T-cell (primary cell): ENCODE measurements around the gene HSD11B2. TPM values are rescaled to one million over a fixed set of nuclear protein-coding genes. Genes with fewer than 3 reads are reported as not detected.

ENCODE experiments used
- ATAC-seq, 4 experiments: fragments of 200-7000 bp in 3 of 4; fragments of 150-1000 bp in 1 of 4; cut with Tn5 transposase; replicated peaks in 1 of 4; 1 replicate in 3 of 4; 2 replicates in 1 of 4; pipeline ENCODE4 v1.10.0; 2021; ENCODE audit warnings: moderate library complexity in 3 of 4, mild to moderate bottlenecking in 2 of 4, moderate number of reproducible peaks in 1 of 4
- CTCF ChIA-PET, 2 donors: fragments of 300-600 bp; sonication (Branson Sonifier 250); formaldehyde crosslinking; loops; one replicate each; lab custom pipeline; 2022; ENCODE audit warnings: antibody characterized with exemption in 2 of 2; lab: Charles Lee
- POLR2A ChIA-PET, 2 donors: fragments of 300-600 bp; sonication (Branson Sonifier 250); formaldehyde crosslinking; loops; one replicate each; lab custom pipeline; 2022; ENCODE audit warnings: antibody characterized with exemption in 2 of 2; lab: Charles Lee
- DNase-seq, 35 experiments: peaks; one replicate each; pipeline versions ENCODE4 v3.0.0 to v3.0.0-alpha.2; 2013 to 2023
- H3K27ac ChIP-seq: one replicate; pipeline ENCODE4 v1.5.1; 2013; ENCODE audit warnings: low read length
- H3K27me3 ChIP-seq, 2 experiments: replicated peaks in 1 of 2; 1 replicate in 1 of 2; 2 replicates in 1 of 2; pipeline versions ENCODE4 v1.6.1 to v1.7.0; 2013; ENCODE audit warnings: low read length in 1 of 2, mixed read lengths in 1 of 2; ENCODE audit not compliant: control insufficient read depth in 2 of 2, insufficient read depth in 2 of 2; ENCODE audit errors: extremely low read depth in 1 of 2
- H3K36me3 ChIP-seq, 2 donors: 1 replicate in 1 of 2; 2 replicates in 1 of 2; pipeline versions ENCODE4 v1.6.1 to v1.7.0; 2013; ENCODE audit warnings: low read length in 1 of 2; ENCODE audit not compliant: control insufficient read depth in 2 of 2, insufficient read depth in 1 of 2; ENCODE audit errors: extremely low read depth in 1 of 2
- H3K4me1 ChIP-seq, 2 experiments: 1 replicate in 1 of 2; 2 replicates in 1 of 2; pipeline versions ENCODE4 v1.6.1 to v1.7.0; 2013; ENCODE audit warnings: low read length in 2 of 2, mixed read lengths in 1 of 2; ENCODE audit not compliant: insufficient read depth in 2 of 2, control insufficient read depth in 1 of 2; ENCODE audit errors: extremely low read depth in 1 of 2
- H3K4me3 ChIP-seq, 2 donors: 1 replicate in 1 of 2; 2 replicates in 1 of 2; pipeline versions ENCODE4 v1.5.1 to v1.7.0; 2013; ENCODE audit warnings: mild to moderate bottlenecking in 2 of 2, low read length in 1 of 2, moderate library complexity in 1 of 2; ENCODE audit not compliant: control insufficient read depth in 1 of 2; ENCODE audit errors: extremely low read depth in 1 of 2
- H3K9me3 ChIP-seq: 2 replicates; pipeline ENCODE4 v1.7.0; 2013
- H3K27ac Mint-ChIP-seq, 2 donors: one replicate each; pipeline ENCODE4 v1.8.0; 2020 to 2021; ENCODE audit warnings: mild to moderate bottlenecking in 2 of 2, mixed read lengths in 2 of 2
- H3K27me3 Mint-ChIP-seq, 2 donors: one replicate each; pipeline ENCODE4 v1.8.0; 2021 to 2022; ENCODE audit warnings: mixed read lengths in 2 of 2
- H3K36me3 Mint-ChIP-seq: one replicate; pipeline ENCODE4 v1.8.0; 2021; ENCODE audit warnings: mixed read lengths
- H3K4me1 Mint-ChIP-seq, 3 donors: one replicate each; pipeline ENCODE4 v1.8.0; 2020 to 2022; ENCODE audit warnings: mixed read lengths in 3 of 3, mild to moderate bottlenecking in 1 of 3
- H3K4me3 Mint-ChIP-seq, 3 donors: one replicate each; pipeline ENCODE4 v1.8.0; 2020 to 2022; ENCODE audit warnings: mild to moderate bottlenecking in 3 of 3, mixed read lengths in 3 of 3, moderate library complexity in 3 of 3
- H3K9me3 Mint-ChIP-seq, 3 donors: one replicate each; pipeline ENCODE4 v1.8.0; 2020 to 2022; ENCODE audit warnings: mixed read lengths in 3 of 3
- WGBS: methylation state at CpG from one replicate; pipeline ENCODE4 v1.1.5; 2013; ENCODE audit warnings: missing lambda C conversion rate; ENCODE audit not compliant: insufficient coverage; 5-methylcytosine and 5-hydroxymethylcytosine counted together
- total RNA-seq, 35 experiments: library from RNA in 6 of 35; stranded (reverse) in 6 of 35; fragments of 120-200 nt in 1 of 35; gene quantifications; one replicate each; pipeline versions ENCODE4 v1.2.1 to v1.2.4 and lab custom pipeline; 2013 to 2026

HSD11B2 gene
- total RNA-seq, 5 donors from 2014 or later (not counting 1 experiment from before 2014, with no cell fraction given): 0.20 to 0.32 (median 0.29) TPM; not detected in 2

GRCh38 chr16:67461600-67462278 is 30.8 kb downstream of the HSD11B2 start:
- H3K27ac Mint-ChIP-seq: no peak overlapping the region
- H3K36me3 ChIP-seq: peaks cover 3 to 30% of the 10 kb centered on the region in 2 donors
- no peaks in the 10 kb centered on the region for H3K9me3 ChIP-seq
- 81% methylated on average over 8 of the region's 8 CpGs for WGBS
- no peak for DNase-seq
- H3K27me3 ChIP-seq: no peaks in the 10 kb centered on the region
- POLR2A ChIA-PET: no interaction called here
- H3K9me3 Mint-ChIP-seq: no peaks in the 10 kb centered on the region
- H3K4me1 Mint-ChIP-seq: peaks cover 25 to 48% (median 45%) of the 10 kb centered on the region in 3 donors
- H3K36me3 Mint-ChIP-seq: peaks cover 12% of the 10 kb centered on the region
- H3K4me3 Mint-ChIP-seq: no peak overlapping the region
- peaks cover 0 to 57% of the 10 kb centered on the region in 2 experiments for H3K4me1 ChIP-seq
- no peak for ATAC-seq
- CTCF ChIA-PET: no interaction called here
- H3K27me3 Mint-ChIP-seq: no peaks in the 10 kb centered on the region
- H3K27ac ChIP-seq: no peak overlapping the region
- H3K4me3 ChIP-seq: no peak overlapping the region

- Histone ChIP-seq H3K9me3 (no peaks in the 10 kb centered on the region), H3K4me3 (no peak overlapping the region), H3K4me1 (peaks cover 0 to 54% of the 10 kb centered on the region in 2 experiments), H3K27me3 (no peaks in the 10 kb centered on the region), H3K27ac (no peak overlapping the region), H3K36me3 (peaks cover 3 to 30% of the 10 kb centered on the region in 2 donors)
- Mint-ChIP-seq H3K27me3 (no peaks in the 10 kb centered on the region), H3K4me1 (peaks cover 25 to 48% (median 43%) of the 10 kb centered on the region in 3 donors), H3K36me3 (peaks cover 12% of the 10 kb centered on the region), H3K9me3 (no peaks in the 10 kb centered on the region), H3K4me3 (no peak overlapping the region), H3K27ac (no peak overlapping the region)
- WGBS: 100% methylated on average over 3 of the region's 5 CpGs
- CTCF ChIA-PET: interaction anchor here (0.5 to 0.7 kb wide), 3 partner anchors 14 to 1662 kb away, joined by 3 to 7 read pairs (median 3); no protein-coding TSS in a partner anchor
- POLR2A ChIA-PET: interaction anchor here in 1 of 2 donors (0.5 to 0.6 kb wide), 2 partner anchors 12 to 582 kb away, joined by 3 to 4 read pairs; no protein-coding TSS in a partner anchor
- no peak for ATAC-seq
- no peak for DNase-seq
Observed at GRCh38 chr16:67462279-67462655, 31.3 kb downstream of the HSD11B2 start.

- Histone ChIP-seq H3K36me3 (peaks cover 3 to 30% of the 10 kb centered on the region in 2 donors), H3K9me3 (no peaks in the 10 kb centered on the region), H3K27ac (no peak overlapping the region), H3K27me3 (no peaks in the 10 kb centered on the region), H3K4me3 (no peak overlapping the region), H3K4me1 (peaks cover 0 to 50% of the 10 kb centered on the region in 2 experiments)
- no peak for DNase-seq
- Mint-ChIP-seq H3K4me3 (no peak overlapping the region), H3K36me3 (peaks cover 12% of the 10 kb centered on the region), H3K27ac (no peak overlapping the region), H3K4me1 (peaks cover 30 to 54% (median 48%) of the 10 kb centered on the region in 3 donors), H3K27me3 (no peaks in the 10 kb centered on the region), H3K9me3 (no peaks in the 10 kb centered on the region)
- CTCF ChIA-PET: interaction anchor here in 1 of 2 donors (0.6 kb wide), 1 partner anchor 183 kb away, joined by 5 read pairs; no protein-coding TSS in a partner anchor
- ATAC-seq: no peak
- POLR2A ChIA-PET: no interaction called here
- 100% methylated on average over 2 of the region's 5 CpGs for WGBS
Observed at GRCh38 chr16:67463059-67463458, 32.1 kb downstream of the HSD11B2 start.

- H3K4me3 Mint-ChIP-seq: no peak overlapping the region
- H3K27ac Mint-ChIP-seq: no peak overlapping the region
- ChIA-PET CTCF (interaction anchor here in 1 of 2 donors (0.8 kb wide), 1 partner anchor 12 kb away, joined by 5 read pairs; no protein-coding TSS in a partner anchor), POLR2A (no interaction called here)
- no peaks in the 10 kb centered on the region for H3K9me3 Mint-ChIP-seq
- Histone ChIP-seq H3K4me3 (no peak overlapping the region), H3K4me1 (peaks cover 0 to 50% of the 10 kb centered on the region in 2 experiments), H3K36me3 (peaks cover 3 to 30% of the 10 kb centered on the region in 2 donors), H3K27ac (no peak overlapping the region), H3K27me3 (no peaks in the 10 kb centered on the region), H3K9me3 (no peaks in the 10 kb centered on the region)
- H3K36me3 Mint-ChIP-seq: peaks cover 9% of the 10 kb centered on the region
- DNase-seq: no peak
- no peak for ATAC-seq
- 95% methylated on average over 4 of the region's 4 CpGs for WGBS
- no peaks in the 10 kb centered on the region for H3K27me3 Mint-ChIP-seq
- peaks cover 33 to 57% (median 52%) of the 10 kb centered on the region in 3 donors for H3K4me1 Mint-ChIP-seq
Observed at GRCh38 chr16:67463691-67464090, 32.8 kb downstream of the HSD11B2 start.

- no peaks in the 10 kb centered on the region for H3K9me3 Mint-ChIP-seq
- peaks cover 32 to 54% (median 50%) of the 10 kb centered on the region in 3 donors for H3K4me1 Mint-ChIP-seq
- no peak overlapping the region for H3K27ac Mint-ChIP-seq
- POLR2A ChIA-PET: no interaction called here
- 84% methylated on average over 2 of the region's 2 CpGs for WGBS
- H3K4me3 ChIP-seq: no peak overlapping the region
- peaks cover 7% of the 10 kb centered on the region for H3K36me3 Mint-ChIP-seq
- CTCF ChIA-PET: no interaction called here
- no peaks in the 10 kb centered on the region for H3K9me3 ChIP-seq
- DNase-seq (no peak), ATAC-seq (no peak)
- H3K27me3 Mint-ChIP-seq: no peaks in the 10 kb centered on the region
- H3K27me3 ChIP-seq: no peaks in the 10 kb centered on the region
- H3K4me3 Mint-ChIP-seq: no peak overlapping the region
- H3K27ac ChIP-seq: no peak overlapping the region
- H3K36me3 ChIP-seq: peaks cover 3 to 22% of the 10 kb centered on the region in 2 donors
- peaks cover 0 to 42% of the 10 kb centered on the region in 2 experiments for H3K4me1 ChIP-seq
Observed at GRCh38 chr16:67464565-67464964, 33.6 kb downstream of the HSD11B2 start.

GRCh38 chr16:67466581-67466980 is 35.7 kb downstream of the HSD11B2 start:
- POLR2A ChIA-PET: no interaction called here
- ATAC-seq (no peak), DNase-seq (no peak)
- H3K4me3 ChIP-seq: no peak overlapping the region
- no peak overlapping the region for H3K27ac ChIP-seq
- no peaks in the 10 kb centered on the region for H3K9me3 Mint-ChIP-seq
- no peaks in the 10 kb centered on the region for H3K9me3 ChIP-seq
- no peaks in the 10 kb centered on the region for H3K27me3 Mint-ChIP-seq
- no peak overlapping the region for H3K27ac Mint-ChIP-seq
- peaks cover 36 to 57% (median 50%) of the 10 kb centered on the region in 3 donors for H3K4me1 Mint-ChIP-seq
- H3K4me1 ChIP-seq: peaks cover 0 to 34% of the 10 kb centered on the region in 2 experiments
- H3K27me3 ChIP-seq: no peaks in the 10 kb centered on the region
- no peak overlapping the region for H3K4me3 Mint-ChIP-seq
- peaks cover 3 to 9% of the 10 kb centered on the region in 2 donors for H3K36me3 ChIP-seq
- H3K36me3 Mint-ChIP-seq: peaks cover 1% of the 10 kb centered on the region
- CTCF ChIA-PET: interaction anchor here in 1 of 2 donors (1.8 kb wide), 1 partner anchor 39 kb away, joined by 4 read pairs; no protein-coding TSS in a partner anchor
- WGBS: 82% methylated on average over 2 of the region's 6 CpGs
